ENCODE measurements around the gene CNN3.

The CNN3 gene

GRCh38 chr1:94922761-94923331 is 4.1 kb downstream of the CNN3 start:
- DNase-seq: no peak
- H3K4me1 ChIP-seq (ENCODE audit: control extremely low read depth in 1 of 4, control insufficient read depth in 4 of 4, insufficient read depth in 4 of 4, low read length in 3 of 4): peaks cover 0 to 30% (median 21%) of the 10 kb centered on the region in 4 experiments
- no peaks in the 10 kb centered on the region for H3K36me3 ChIP-seq (ENCODE audit: control insufficient read depth in 4 of 4, insufficient read depth in 4 of 4, low read length in 3 of 4)
- no peaks in the 10 kb centered on the region for H3K9me3 ChIP-seq (ENCODE audit: control extremely low read depth in 1 of 5, control insufficient read depth in 4 of 5, insufficient read depth in 2 of 5, low read depth in 1 of 5, low read length in 4 of 5)
- H3K27ac ChIP-seq (ENCODE audit: insufficient read depth in 1 of 2, low read depth in 1 of 2, low read length in 2 of 2, poor library complexity in 1 of 2, severe bottlenecking in 2 of 2): no peak overlapping the region
- CTCF ChIA-PET: interaction anchor here (0.8 to 1.5 kb wide), 3 partner anchors 68 to 118 kb away, joined by 3 to 4 read pairs (median 3); no protein-coding TSS in a partner anchor
- WGBS (ENCODE audit: insufficient coverage): 76% methylated on average over 5 of the region's 8 CpGs
- POLR2A ChIA-PET: no interaction called here
- H3K4me3 ChIP-seq (ENCODE audit: control insufficient read depth in 1 of 7, extremely low read depth in 1 of 7, insufficient read depth in 4 of 7, low read depth in 2 of 7, low read length in 6 of 7): peak overlapping the region in 2 of 7 experiments; percentile 31 to 35
- peaks cover 0 to 14% (median 4%) of the 10 kb centered on the region in 5 experiments for H3K27me3 ChIP-seq (replicated peaks in 2 of 5; ENCODE audit: control insufficient read depth in 4 of 5, insufficient read depth in 5 of 5, low read length in 4 of 5)

GRCh38 chr1:94921977-94922376 is 4.9 kb downstream of the CNN3 start:
- peaks cover 0 to 23% (median 19%) of the 10 kb centered on the region in 4 experiments for H3K4me1 ChIP-seq (ENCODE audit: control extremely low read depth in 1 of 4, control insufficient read depth in 4 of 4, insufficient read depth in 4 of 4, low read length in 3 of 4)
- ChIA-PET POLR2A (no interaction called here), CTCF (interaction anchor here (1.1 to 1.8 kb wide), 3 partner anchors 26 to 120 kb away, joined by 3 to 6 read pairs (median 4); no protein-coding TSS in a partner anchor)
- H3K9me3 ChIP-seq (ENCODE audit: control extremely low read depth in 1 of 5, control insufficient read depth in 4 of 5, insufficient read depth in 2 of 5, low read depth in 1 of 5, low read length in 4 of 5): no peaks in the 10 kb centered on the region
- peaks cover 0 to 14% (median 4%) of the 10 kb centered on the region in 5 experiments for H3K27me3 ChIP-seq (replicated peaks in 2 of 5; ENCODE audit: control insufficient read depth in 4 of 5, insufficient read depth in 5 of 5, low read length in 4 of 5)
- no peak for DNase-seq
- H3K4me3 ChIP-seq (ENCODE audit: control insufficient read depth in 1 of 7, extremely low read depth in 1 of 7, insufficient read depth in 4 of 7, low read depth in 2 of 7, low read length in 6 of 7): no peak overlapping the region
- no peak overlapping the region for H3K27ac ChIP-seq (ENCODE audit: insufficient read depth in 1 of 2, low read depth in 1 of 2, low read length in 2 of 2, poor library complexity in 1 of 2, severe bottlenecking in 2 of 2)
- no CpG with 5 or more reads among the region's 1 CpG for WGBS (ENCODE audit: insufficient coverage)
- H3K36me3 ChIP-seq (ENCODE audit: control insufficient read depth in 4 of 4, insufficient read depth in 4 of 4, low read length in 3 of 4): no peaks in the 10 kb centered on the region

- Histone ChIP-seq H3K27me3 (replicated peaks in 2 of 5; ENCODE audit: control insufficient read depth in 4 of 5, insufficient read depth in 5 of 5, low read length in 4 of 5) (peaks cover 0 to 6% (median 2%) of the 10 kb centered on the region in 5 experiments), H3K4me1 (ENCODE audit: control extremely low read depth in 1 of 4, control insufficient read depth in 4 of 4, insufficient read depth in 4 of 4, low read length in 3 of 4) (peaks cover 0 to 5% (median 2%) of the 10 kb centered on the region in 4 experiments), H3K4me3 (ENCODE audit: control insufficient read depth in 1 of 7, extremely low read depth in 1 of 7, insufficient read depth in 4 of 7, low read depth in 2 of 7, low read length in 6 of 7) (no peak overlapping the region), H3K9me3 (ENCODE audit: control extremely low read depth in 1 of 5, control insufficient read depth in 4 of 5, insufficient read depth in 2 of 5, low read depth in 1 of 5, low read length in 4 of 5) (no peaks in the 10 kb centered on the region), H3K27ac (ENCODE audit: insufficient read depth in 1 of 2, low read depth in 1 of 2, low read length in 2 of 2, poor library complexity in 1 of 2, severe bottlenecking in 2 of 2) (no peak overlapping the region), H3K36me3 (ENCODE audit: control insufficient read depth in 4 of 4, insufficient read depth in 4 of 4, low read length in 3 of 4) (no peaks in the 10 kb centered on the region)
- no peak for DNase-seq
- ChIA-PET CTCF (interaction anchor here (1.3 to 1.8 kb wide), 4 partner anchors 10 to 122 kb away, joined by 3 to 6 read pairs (median 4); no protein-coding TSS in a partner anchor), POLR2A (interaction anchor here (0.6 kb wide), 1 partner anchor 17 kb away, joined by 3 read pairs; no protein-coding TSS in a partner anchor)
- 100% methylated on average over 1 of the region's 3 CpGs for WGBS (ENCODE audit: insufficient coverage)
These were observed 6.8 kb downstream of the CNN3 start for GRCh38 chr1:94920061-94920460.

- no peaks in the 10 kb centered on the region for H3K27me3 ChIP-seq (replicated peaks in 2 of 5; ENCODE audit: control insufficient read depth in 4 of 5, insufficient read depth in 5 of 5, low read length in 4 of 5)
- H3K36me3 ChIP-seq (ENCODE audit: control insufficient read depth in 4 of 4, insufficient read depth in 4 of 4, low read length in 3 of 4): no peaks in the 10 kb centered on the region
- ChIA-PET CTCF (interaction anchor here (1.3 to 1.8 kb wide), 3 partner anchors 10 to 65 kb away, joined by 3 to 4 read pairs (median 4); no protein-coding TSS in a partner anchor), POLR2A (no interaction called here)
- H3K4me1 ChIP-seq (ENCODE audit: control extremely low read depth in 1 of 4, control insufficient read depth in 4 of 4, insufficient read depth in 4 of 4, low read length in 3 of 4): peaks cover 0 to 4% (median 0%) of the 10 kb centered on the region in 4 experiments
- H3K9me3 ChIP-seq (ENCODE audit: control extremely low read depth in 1 of 5, control insufficient read depth in 4 of 5, insufficient read depth in 2 of 5, low read depth in 1 of 5, low read length in 4 of 5): no peaks in the 10 kb centered on the region
- H3K27ac ChIP-seq (ENCODE audit: insufficient read depth in 1 of 2, low read depth in 1 of 2, low read length in 2 of 2, poor library complexity in 1 of 2, severe bottlenecking in 2 of 2): no peak overlapping the region
- whole genome bisulfite sequencing (ENCODE audit: insufficient coverage): 100% methylated on average over 4 of the region's 4 CpGs
- no peak for DNase-seq
- H3K4me3 ChIP-seq (ENCODE audit: control insufficient read depth in 1 of 7, extremely low read depth in 1 of 7, insufficient read depth in 4 of 7, low read depth in 2 of 7, low read length in 6 of 7): no peak overlapping the region
These were observed 7.5 kb downstream of the CNN3 start for GRCh38 chr1:94919241-94920030.

GRCh38 chr1:94917251-94917650 is 9.7 kb downstream of the CNN3 start:
- DNase-seq: no peak
- Histone ChIP-seq H3K36me3 (ENCODE audit: control insufficient read depth in 4 of 4, insufficient read depth in 4 of 4, low read length in 3 of 4) (no peaks in the 10 kb centered on the region), H3K4me3 (ENCODE audit: control insufficient read depth in 1 of 7, extremely low read depth in 1 of 7, insufficient read depth in 4 of 7, low read depth in 2 of 7, low read length in 6 of 7) (no peak overlapping the region), H3K4me1 (ENCODE audit: control extremely low read depth in 1 of 4, control insufficient read depth in 4 of 4, insufficient read depth in 4 of 4, low read length in 3 of 4) (no peaks in the 10 kb centered on the region), H3K27me3 (replicated peaks in 2 of 5; ENCODE audit: control insufficient read depth in 4 of 5, insufficient read depth in 5 of 5, low read length in 4 of 5) (no peaks in the 10 kb centered on the region), H3K9me3 (ENCODE audit: control extremely low read depth in 1 of 5, control insufficient read depth in 4 of 5, insufficient read depth in 2 of 5, low read depth in 1 of 5, low read length in 4 of 5) (no peaks in the 10 kb centered on the region), H3K27ac (ENCODE audit: insufficient read depth in 1 of 2, low read depth in 1 of 2, low read length in 2 of 2, poor library complexity in 1 of 2, severe bottlenecking in 2 of 2) (no peak overlapping the region)
- ChIA-PET POLR2A (no interaction called here), CTCF (no interaction called here)
- WGBS (ENCODE audit: insufficient coverage): no CpG with 5 or more reads among the region's 6 CpGs

GRCh38 chr1:94912263-94913184 is 14.4 kb downstream of the CNN3 start:
- no peaks in the 10 kb centered on the region for H3K9me3 ChIP-seq (ENCODE audit: control extremely low read depth in 1 of 5, control insufficient read depth in 4 of 5, insufficient read depth in 2 of 5, low read depth in 1 of 5, low read length in 4 of 5)
- POLR2A ChIA-PET: no interaction called here

More at GRCh38 chr1:94912263-94913184, 14.4 kb downstream of the CNN3 start:
- no peak for DNase-seq
- H3K36me3 ChIP-seq (ENCODE audit: control insufficient read depth in 4 of 4, insufficient read depth in 4 of 4, low read length in 3 of 4): peaks cover 0 to 2% (median 0%) of the 10 kb centered on the region in 4 experiments
- H3K4me3 ChIP-seq (ENCODE audit: control insufficient read depth in 1 of 7, extremely low read depth in 1 of 7, insufficient read depth in 4 of 7, low read depth in 2 of 7, low read length in 6 of 7): no peak overlapping the region
- 87% methylated on average over 6 of the region's 9 CpGs for WGBS (ENCODE audit: insufficient coverage)
- H3K27me3 ChIP-seq (replicated peaks in 2 of 5; ENCODE audit: control insufficient read depth in 4 of 5, insufficient read depth in 5 of 5, low read length in 4 of 5): no peaks in the 10 kb centered on the region
- no peak overlapping the region for H3K27ac ChIP-seq (ENCODE audit: insufficient read depth in 1 of 2, low read depth in 1 of 2, low read length in 2 of 2, poor library complexity in 1 of 2, severe bottlenecking in 2 of 2)
- CTCF ChIA-PET: interaction anchor here (0.8 kb wide), 1 partner anchor 20 kb away, joined by 4 read pairs; no protein-coding TSS in a partner anchor
- no peaks in the 10 kb centered on the region for H3K4me1 ChIP-seq (ENCODE audit: control extremely low read depth in 1 of 4, control insufficient read depth in 4 of 4, insufficient read depth in 4 of 4, low read length in 3 of 4)

Measured in common myeloid progenitor, CD34-positive (primary cell).